Suprapubic skin (tissue), 4 donors: ENCODE results near the gene PSD. TPM values are rescaled to one million over a fixed set of nuclear protein-coding genes. Genes with fewer than 3 reads are reported as not detected.
A peak's percentile ranks its signal among the peaks of the same experiment; 100 is the strongest.

ENCODE experiments used
- DNase-seq, 2 donors: peaks; one replicate each; pipeline ENCODE4 v3.0.0-alpha.2; 2019; ENCODE audit warnings: low spot score in 2 of 2
- H3K27ac ChIP-seq: fragments of 200-600 bp; sonication (generic); one replicate; pipeline ENCODE4 v1.5.1; 2019
- H3K27me3 ChIP-seq: fragments of 200-600 bp; sonication (generic); one replicate; pipeline ENCODE4 v1.5.1; 2019
- H3K36me3 ChIP-seq: fragments of 200-600 bp; sonication (generic); one replicate; pipeline ENCODE4 v1.5.1; 2019
- H3K4me1 ChIP-seq: fragments of 200-600 bp; sonication (generic); one replicate; pipeline ENCODE4 v1.5.1; 2019
- H3K4me3 ChIP-seq: fragments of 200-600 bp; sonication (generic); one replicate; pipeline ENCODE4 v1.5.1; 2019; ENCODE audit warnings: mild to moderate bottlenecking
- H3K9me3 ChIP-seq: fragments of 200-600 bp; sonication (generic); one replicate; pipeline ENCODE4 v1.5.1; 2019
- EP300 ChIP-seq: sonication (generic); formaldehyde crosslinking; IDR thresholded peaks from one replicate; pipeline ENCODE4 v1.6.1; 2017; ENCODE audit warnings: antibody characterized with exemption
- POLR2A ChIP-seq, 2 donors: fragments of 450-650 bp; IDR thresholded peaks; one replicate each; pipeline ENCODE4 v1.6.1; 2017; ENCODE audit warnings: antibody characterized with exemption in 2 of 2, mild to moderate bottlenecking in 2 of 2, moderate library complexity in 2 of 2
- POLR2AphosphoS5 ChIP-seq, 3 donors: sonication (generic); formaldehyde crosslinking; IDR thresholded peaks; one replicate each; pipeline ENCODE4 v1.6.1; 2017; ENCODE audit warnings: antibody characterized with exemption in 3 of 3
- WGBS: methylation state at CpG from one replicate; pipeline ENCODE4 v1.1.5; 2018; 5-methylcytosine and 5-hydroxymethylcytosine counted together
- total RNA-seq, 4 donors: library from RNA; depleted of rRNA; stranded (reverse); fragments of >200 nt; gene quantifications; one replicate each; pipeline ENCODE4 v1.1.0, GENCODE V29; 2016
- TF ChIP-seq, protein P1 (sequence below), 2 donors: fragments of 200-600 bp in 1 of 2; fragments of 450-650 bp in 1 of 2; sonication (generic) in 1 of 2; IDR thresholded peaks; one replicate each; pipeline ENCODE4 v1.5.1; 2016 to 2019; ENCODE audit warnings: antibody characterized with exemption in 2 of 2, mild to moderate bottlenecking in 1 of 2, moderate library complexity in 1 of 2

PSD gene
- total RNA-seq, 4 donors from 2014 or later: 1.7 to 4.8 (median 2.1) TPM

DNA sequence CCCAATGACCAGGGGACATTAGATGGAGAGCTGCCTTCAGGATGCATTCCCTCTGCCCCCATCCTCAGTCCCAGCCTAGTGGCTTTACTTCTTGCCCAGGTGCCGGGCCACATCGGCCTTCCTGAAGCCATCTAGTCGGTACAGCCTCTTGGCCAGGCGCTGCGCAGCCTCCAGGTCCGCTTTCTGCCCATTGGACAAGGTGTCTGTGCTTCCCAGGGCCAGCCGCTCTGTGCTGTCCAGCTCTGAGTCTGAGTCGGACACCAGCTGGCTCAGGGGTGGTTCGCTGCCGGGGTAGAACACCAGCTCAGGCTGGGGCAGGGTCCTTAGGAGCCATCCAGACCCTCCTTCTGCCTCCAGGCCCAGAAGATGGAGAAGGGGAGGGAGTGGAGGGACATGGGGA lies 6.3 kb downstream of the PSD start:
- DNase-seq: peak in 1 of 2 donors; percentile 52
- Histone ChIP-seq H3K9me3 (no peaks in the 10 kb centered on the region), H3K4me3 (no peak overlapping the region), H3K27ac (no peak overlapping the region), H3K4me1 (peaks cover 24% of the 10 kb centered on the region), H3K36me3 (no peaks in the 10 kb centered on the region), H3K27me3 (peaks cover 90% of the 10 kb centered on the region)
- TF ChIP-seq POLR2A (IDR thresholded peaks at IDR 0.05) (no peak), POLR2AphosphoS5 (IDR thresholded peaks at IDR 0.05) (no peak), EP300 (no peak)
- 85% methylated on average over 10 of the region's 10 CpGs for WGBS

DNA sequence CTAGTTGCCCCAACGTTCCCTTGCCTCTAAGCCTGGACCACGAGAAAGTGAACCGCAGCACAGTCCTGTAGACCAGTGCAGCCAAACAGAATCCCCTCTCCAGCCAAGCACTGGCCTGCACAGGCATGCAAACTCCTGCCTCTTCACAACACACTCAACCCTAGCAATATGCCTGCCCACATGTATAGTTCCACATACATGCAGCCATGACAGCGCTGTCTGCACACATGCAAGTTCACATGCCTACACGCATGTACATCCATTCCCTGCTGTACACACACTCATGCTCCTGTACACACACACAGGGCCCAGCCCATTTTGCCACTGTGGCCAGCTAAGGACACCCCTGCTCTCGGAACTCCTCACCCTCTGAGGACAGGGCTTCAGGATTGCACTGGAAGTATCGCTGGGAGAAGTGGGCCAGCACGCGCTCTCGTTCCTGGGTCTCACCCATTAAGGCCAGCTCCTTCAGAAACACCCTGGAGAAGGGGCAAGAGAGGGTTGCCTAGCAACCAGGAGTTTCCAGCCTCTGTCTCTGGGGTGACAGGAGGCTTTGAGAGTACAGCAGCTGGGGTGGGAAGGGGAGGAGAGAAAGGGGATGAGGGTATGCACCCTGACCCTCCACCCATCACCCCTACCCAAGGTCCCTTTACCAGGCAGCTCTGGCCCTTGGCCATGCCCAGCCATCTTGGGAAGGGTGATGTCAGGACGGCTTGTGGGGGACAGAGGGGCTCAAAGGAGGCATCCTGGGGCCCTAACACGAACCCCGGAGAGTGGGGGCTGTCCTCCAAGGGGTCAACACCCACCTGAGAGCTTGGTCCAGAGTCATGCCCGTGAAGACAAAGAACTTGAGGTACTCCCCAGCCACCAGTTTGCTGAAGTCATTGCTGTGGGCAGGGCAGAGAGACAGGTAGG lies 7.0 kb downstream of the PSD start:
- Histone ChIP-seq H3K36me3 (no peaks in the 10 kb centered on the region), H3K27ac (no peak overlapping the region), H3K9me3 (no peaks in the 10 kb centered on the region), H3K4me3 (no peak overlapping the region), H3K4me1 (peaks cover 24% of the 10 kb centered on the region), H3K27me3 (peaks cover 83% of the 10 kb centered on the region)
- WGBS: 82% methylated on average over 14 of the region's 14 CpGs
- DNase-seq: no peak
- TF ChIP-seq EP300: no peak
- TF ChIP-seq POLR2A (IDR thresholded peaks at IDR 0.05): no peak
- TF ChIP-seq POLR2AphosphoS5 (IDR thresholded peaks at IDR 0.05): no peak
- TF ChIP-seq, protein P1, sequence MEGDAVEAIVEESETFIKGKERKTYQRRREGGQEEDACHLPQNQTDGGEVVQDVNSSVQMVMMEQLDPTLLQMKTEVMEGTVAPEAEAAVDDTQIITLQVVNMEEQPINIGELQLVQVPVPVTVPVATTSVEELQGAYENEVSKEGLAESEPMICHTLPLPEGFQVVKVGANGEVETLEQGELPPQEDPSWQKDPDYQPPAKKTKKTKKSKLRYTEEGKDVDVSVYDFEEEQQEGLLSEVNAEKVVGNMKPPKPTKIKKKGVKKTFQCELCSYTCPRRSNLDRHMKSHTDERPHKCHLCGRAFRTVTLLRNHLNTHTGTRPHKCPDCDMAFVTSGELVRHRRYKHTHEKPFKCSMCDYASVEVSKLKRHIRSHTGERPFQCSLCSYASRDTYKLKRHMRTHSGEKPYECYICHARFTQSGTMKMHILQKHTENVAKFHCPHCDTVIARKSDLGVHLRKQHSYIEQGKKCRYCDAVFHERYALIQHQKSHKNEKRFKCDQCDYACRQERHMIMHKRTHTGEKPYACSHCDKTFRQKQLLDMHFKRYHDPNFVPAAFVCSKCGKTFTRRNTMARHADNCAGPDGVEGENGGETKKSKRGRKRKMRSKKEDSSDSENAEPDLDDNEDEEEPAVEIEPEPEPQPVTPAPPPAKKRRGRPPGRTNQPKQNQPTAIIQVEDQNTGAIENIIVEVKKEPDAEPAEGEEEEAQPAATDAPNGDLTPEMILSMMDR (IDR thresholded peaks at IDR 0.05): no peak

DNA sequence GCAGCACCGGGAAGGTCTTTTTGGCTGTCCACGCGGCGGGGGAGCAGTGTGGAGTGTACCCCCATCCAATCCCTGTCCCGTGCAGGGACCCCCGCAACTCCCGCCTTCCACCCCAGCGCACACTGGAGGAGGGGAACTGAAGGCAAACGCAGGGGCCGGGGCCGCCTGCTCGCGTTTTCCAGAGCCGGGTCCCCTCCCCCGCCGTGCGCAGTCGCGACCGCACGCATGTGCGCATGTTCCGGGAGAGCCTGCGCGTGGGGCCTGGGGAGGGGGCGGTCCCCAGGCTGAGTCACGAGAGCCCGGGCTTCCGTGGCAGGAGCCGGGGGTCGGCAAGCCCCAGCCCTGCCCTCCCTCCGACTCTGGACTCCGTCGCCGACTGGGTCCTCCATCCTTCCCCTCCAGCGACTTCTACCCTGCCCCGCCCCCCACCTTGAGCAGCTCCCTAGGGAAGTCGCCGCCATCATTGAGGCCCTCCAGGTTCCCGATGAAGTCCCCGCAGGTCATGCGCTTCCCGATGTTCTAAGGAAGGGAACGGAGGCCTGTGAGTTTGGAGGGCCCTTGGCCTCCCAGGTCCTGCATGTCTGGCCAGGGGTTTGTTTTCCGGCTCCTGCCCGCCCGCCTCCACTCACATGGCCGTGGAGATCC lies 8.0 kb downstream of the PSD start:
- TF ChIP-seq POLR2A (IDR thresholded peaks at IDR 0.05) (no peak), POLR2AphosphoS5 (IDR thresholded peaks at IDR 0.05) (no peak), EP300 (no peak)
- TF ChIP-seq, protein P1 (IDR thresholded peaks at IDR 0.05): no peak
- DNase-seq: peak in 1 of 2 donors; percentile 51
- Histone ChIP-seq H3K36me3 (no peaks in the 10 kb centered on the region), H3K27ac (no peak overlapping the region), H3K4me1 (peaks cover 24% of the 10 kb centered on the region), H3K4me3 (peak overlapping the region; percentile 31), H3K9me3 (no peaks in the 10 kb centered on the region), H3K27me3 (peaks cover 73% of the 10 kb centered on the region)
- 2% methylated on average over 22 of the region's 48 CpGs for WGBS

DNA sequence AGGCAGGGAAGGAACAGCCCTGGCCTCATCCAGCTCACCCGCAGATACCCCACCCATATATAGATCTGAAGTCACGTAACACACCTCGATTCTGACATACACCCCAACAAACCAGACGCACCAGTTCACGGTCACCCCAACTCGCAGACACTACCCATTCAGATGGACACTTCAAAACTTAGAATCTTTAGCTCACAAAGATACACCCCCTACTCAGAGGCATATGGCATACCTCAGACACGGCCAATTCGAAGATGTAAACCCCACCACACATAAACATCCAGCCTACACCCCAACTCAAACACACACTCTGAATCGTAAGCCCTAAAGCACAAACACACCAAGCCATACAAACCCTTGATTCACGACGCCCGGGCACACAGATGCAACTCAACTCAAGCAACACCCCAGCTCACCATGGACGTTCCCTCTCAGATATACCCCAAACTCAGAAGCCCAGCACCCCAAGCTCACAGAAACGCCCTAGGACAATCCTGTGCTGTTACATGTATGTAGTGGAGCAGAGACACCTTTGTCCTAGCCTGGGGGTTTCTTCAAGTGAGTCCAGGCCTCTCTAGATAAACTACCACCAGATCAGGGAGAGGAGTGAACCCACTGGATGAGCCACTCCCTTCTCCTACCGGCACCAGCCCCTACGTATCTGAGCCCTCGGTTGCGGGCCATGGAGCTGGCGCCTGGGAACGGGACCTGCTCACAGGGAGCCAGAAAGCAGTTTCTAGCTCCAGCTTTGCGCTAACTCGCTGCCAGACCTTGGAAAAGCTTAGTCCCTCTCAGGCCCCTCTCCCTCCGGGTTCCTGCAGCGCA lies 8.8 kb downstream of the PSD start:
- TF ChIP-seq EP300 (no peak), POLR2A (IDR thresholded peaks at IDR 0.05) (no peak), POLR2AphosphoS5 (IDR thresholded peaks at IDR 0.05) (no peak)
- TF ChIP-seq, protein P1 (IDR thresholded peaks at IDR 0.05): no peak
- peak overlapping the region; percentile 54 for H3K4me3 ChIP-seq
- peaks cover 68% of the 10 kb centered on the region for H3K27me3 ChIP-seq
- peaks cover 24% of the 10 kb centered on the region for H3K4me1 ChIP-seq
- WGBS: 28% methylated on average over 22 of the region's 24 CpGs
- no peak for DNase-seq
- no peaks in the 10 kb centered on the region for H3K36me3 ChIP-seq
- H3K27ac ChIP-seq: no peak overlapping the region
- no peaks in the 10 kb centered on the region for H3K9me3 ChIP-seq

DNA sequence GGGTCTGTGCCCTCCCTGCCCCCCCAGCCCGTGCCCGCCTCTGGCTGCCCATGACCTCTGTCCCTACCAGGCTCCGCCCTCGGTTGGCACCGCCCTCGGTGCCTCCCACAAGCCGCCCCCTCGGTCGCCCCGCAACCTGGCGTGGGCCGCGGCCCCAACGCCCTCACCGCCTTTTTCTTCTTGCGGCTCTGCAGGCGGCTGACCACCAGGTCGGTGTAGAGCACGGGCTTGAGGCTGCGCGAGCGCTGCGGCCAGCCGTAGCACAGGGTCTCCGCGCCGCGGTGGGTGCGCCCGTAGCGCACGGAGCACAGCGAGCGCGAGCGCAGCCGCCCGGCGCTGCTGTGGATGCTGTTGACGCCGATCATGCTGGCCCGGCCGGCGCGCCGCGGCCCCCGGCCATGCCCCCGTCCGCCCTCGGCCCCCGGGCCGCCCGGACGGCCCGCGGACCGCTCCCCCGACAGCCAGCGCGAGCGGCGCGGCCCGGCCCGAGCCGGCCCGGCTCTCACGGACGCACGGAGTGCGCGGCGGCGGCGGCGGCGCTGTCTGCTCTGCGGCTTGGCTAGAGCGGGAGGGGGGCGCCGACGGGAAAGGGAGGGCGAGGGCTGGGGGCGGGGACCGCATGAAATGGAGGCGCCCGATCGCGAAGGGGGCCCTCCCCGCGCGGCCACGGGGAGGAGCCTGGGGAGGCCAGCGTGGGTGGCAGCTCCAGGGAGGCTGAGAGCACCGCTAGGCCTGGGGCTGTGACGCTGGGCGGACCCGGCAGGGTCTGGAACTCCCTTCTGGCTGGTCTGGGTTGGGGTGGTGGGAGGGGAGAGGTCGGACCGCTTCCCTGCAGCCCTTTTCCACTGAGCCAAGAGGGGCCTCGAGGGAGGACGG lies 9.6 kb downstream of the PSD start:
- under 1% methylated on average over 19 of the region's 103 CpGs for whole genome bisulfite sequencing
- H3K4me1 ChIP-seq: peaks cover 24% of the 10 kb centered on the region
- peak overlapping the region; percentile 54 for H3K4me3 ChIP-seq
- peak in 1 of 2 donors; percentile 69 for DNase-seq
- no peaks in the 10 kb centered on the region for H3K9me3 ChIP-seq
- H3K27ac ChIP-seq: no peak overlapping the region
- no peaks in the 10 kb centered on the region for H3K36me3 ChIP-seq
- TF ChIP-seq EP300 (no peak), POLR2A (IDR thresholded peaks at IDR 0.05) (no peak), POLR2AphosphoS5 (IDR thresholded peaks at IDR 0.05) (no peak)
- TF ChIP-seq, protein P1 (IDR thresholded peaks at IDR 0.05): no peak
- peaks cover 62% of the 10 kb centered on the region for H3K27me3 ChIP-seq
